Stimulated activated CD8-positive, alpha-beta memory T cell treated with anti-CD3 and anti-CD28 coated beads, Interleukin-4, amount 100 ng/mL, for 4 hours (primary cell): Measurements from ENCODE around the gene ZG16.
"Not testable (repeated sequence)": the region's sequence is repeated elsewhere in the genome, so short reads cannot be mapped to it uniquely, and the experiment has no call there.

Experiments used
- DNase-seq, 2 donors: peaks; one replicate each; pipeline ENCODE4 v3.0.0-alpha.2; 2020; ENCODE audit warnings: low read depth in 2 of 2, low spot score in 1 of 2

Gene ZG16

GRCh38 chr16:29777576-29778350 is at the start of gene ZG16:
Gene ZG16 (plus strand): TSS chr16:29778256. CDS start chr16:29779267, 1,011 bp downstream.
- no peak for DNase-seq

DNA sequence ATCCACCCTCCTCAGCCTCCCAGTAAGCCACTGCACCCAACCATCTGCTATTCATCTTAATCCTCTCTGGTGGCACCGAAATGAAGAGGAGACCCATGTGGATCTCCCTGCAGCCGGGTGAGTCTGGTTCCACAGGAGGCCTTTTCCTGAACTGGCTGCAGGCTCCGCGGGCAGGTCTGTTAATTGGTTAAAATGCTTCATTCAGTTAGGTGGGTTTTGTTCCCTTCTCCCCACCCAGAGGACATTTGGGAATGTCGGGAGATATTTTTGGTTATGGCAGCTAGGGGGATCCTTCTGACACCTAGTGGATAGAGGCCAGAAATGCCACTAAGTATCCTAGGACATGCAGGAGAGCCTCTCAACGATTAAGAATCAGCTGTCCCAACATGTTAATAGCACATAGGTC is 48.9 kb upstream of the ZG16 start:
- DNase-seq: no peak

GRCh38 chr16:29730649-29731048 is 47.4 kb upstream of the ZG16 start:
- no peak for DNase-seq

- DNase-seq: not testable (repeated sequence)
These were observed 46.1 kb upstream of the ZG16 start for GRCh38 chr16:29731768-29732601.

- no peak for DNase-seq
These were observed 43.3 kb upstream of the ZG16 start for GRCh38 chr16:29734786-29735185.

DNA sequence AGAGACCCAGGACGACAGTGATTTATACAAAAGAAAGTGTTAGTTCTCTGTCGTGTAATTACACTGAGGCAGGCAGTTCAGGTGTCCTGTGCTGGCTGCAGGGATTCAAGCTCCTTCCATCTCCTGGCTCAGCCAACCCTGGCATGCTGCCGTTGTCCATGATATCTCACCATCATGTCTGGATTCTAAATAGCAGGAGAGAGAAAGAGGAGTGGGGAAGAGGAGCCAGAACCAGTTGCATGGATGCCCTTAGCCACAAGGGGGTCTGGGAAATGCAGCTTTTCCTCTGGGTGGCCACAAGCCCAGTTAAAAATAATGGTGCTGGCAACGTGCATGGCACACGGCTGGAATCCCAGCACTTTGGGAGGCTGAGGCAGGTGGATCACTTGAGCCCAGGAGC is 41.9 kb upstream of the ZG16 start:
- DNase-seq: no peak

DNA sequence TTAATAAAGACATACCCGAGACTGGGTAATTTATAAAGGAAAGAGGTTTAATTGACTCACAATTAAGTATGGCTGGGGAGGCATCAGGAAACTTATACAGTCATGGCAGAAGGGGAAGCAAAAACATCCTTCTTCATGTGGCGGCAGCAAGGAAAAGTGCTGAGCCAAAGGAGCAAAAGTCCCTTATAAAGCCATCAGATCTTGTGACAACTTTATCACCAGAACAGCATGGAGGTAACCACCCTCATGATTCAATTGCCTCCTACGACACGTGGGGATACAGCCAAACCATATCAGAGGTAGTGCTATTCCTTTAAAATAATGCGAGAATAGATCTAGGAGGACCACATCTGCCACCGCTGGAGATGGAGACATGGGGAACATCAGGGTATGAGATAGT is 41.3 kb upstream of the ZG16 start:
- no peak for DNase-seq

- no peak for DNase-seq
These were observed 40.3 kb upstream of the ZG16 start for GRCh38 chr16:29737713-29738112.

- DNase-seq: no peak
These were observed 39.5 kb upstream of the ZG16 start for GRCh38 chr16:29738514-29738913.

DNA sequence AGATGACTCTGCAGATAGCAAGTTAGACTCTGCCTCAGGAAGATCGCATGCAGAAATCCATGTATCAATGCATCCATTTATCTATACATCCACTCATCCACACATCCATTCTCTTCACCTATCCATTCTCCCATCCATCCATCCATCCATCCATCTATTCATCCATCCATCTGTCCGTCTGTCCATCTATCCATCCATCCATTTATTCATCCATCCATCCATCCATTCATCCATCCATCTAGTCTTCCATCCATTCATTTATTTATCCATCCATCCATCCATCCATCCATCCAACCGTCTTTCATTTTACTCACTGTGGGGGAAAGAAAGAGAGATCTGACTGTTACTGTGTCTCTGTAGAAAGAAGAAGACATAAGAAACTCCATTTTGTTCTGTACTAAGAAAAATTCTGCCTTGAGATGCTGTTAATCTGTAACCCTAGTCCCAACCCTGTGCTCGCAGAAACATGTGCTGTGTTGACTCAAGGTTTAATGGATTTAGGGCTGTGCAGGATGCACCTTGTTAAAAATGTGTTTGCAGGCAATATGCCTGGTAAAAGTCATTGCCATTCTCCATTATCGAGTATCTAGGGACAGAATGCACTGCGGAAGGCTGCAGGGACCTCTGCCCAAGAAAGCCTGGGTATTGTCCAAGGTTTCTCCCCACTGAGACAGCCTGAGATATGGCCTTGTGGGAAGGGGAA is 38.0 kb upstream of the ZG16 start:
- not testable (repeated sequence) for DNase-seq

DNA sequence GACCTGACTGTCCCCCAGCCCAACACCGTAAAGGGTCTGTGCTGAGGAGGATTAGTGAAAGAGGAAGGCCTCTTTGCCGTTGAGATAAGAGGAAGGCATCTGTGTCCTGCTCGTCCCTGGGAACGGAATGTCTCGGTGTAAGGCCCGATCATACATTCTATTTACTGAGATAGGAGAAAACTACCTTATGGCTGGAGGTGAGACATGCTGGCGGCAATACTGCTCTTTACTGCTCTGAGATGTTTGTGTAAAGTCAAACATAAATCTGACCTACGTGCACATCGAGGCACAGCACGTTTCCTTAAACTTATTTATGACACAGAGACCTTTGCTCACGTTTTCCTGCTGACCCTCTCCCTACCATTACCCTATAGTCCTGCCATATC is 37.4 kb upstream of the ZG16 start:
- DNase-seq: not testable (repeated sequence)

DNA sequence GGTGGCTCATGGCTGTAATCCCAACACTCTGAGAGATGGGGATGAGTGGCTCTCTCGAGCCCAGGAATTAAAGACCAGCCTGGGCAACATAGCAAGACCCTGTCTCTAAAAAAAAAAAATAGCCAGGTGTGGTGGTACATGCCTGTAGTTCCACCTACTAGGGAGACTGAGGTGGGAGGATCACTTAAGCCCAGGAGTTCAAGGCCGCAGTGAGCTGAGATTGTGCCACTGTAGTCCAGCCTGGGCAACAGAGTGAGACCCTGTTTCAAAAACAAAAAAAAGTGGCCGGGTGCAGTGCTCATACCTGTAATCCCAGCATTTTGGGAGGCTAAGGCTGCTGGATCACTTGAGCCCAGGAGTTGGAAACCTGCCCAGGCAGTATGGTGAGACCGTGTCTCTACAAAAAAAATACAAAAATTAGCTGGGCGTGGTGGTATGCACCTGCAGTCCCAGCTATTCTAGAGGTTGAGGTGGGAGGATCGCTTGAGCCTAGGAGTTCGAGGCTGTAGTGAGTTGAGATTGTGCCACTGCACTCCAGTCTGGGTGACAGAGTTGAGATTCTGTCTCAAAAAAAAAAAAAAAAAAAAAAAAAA is 35.3 kb upstream of the ZG16 start:
- DNase-seq: no peak

GRCh38 chr16:29743475-29743826 is 34.6 kb upstream of the ZG16 start:
- no peak for DNase-seq

DNA sequence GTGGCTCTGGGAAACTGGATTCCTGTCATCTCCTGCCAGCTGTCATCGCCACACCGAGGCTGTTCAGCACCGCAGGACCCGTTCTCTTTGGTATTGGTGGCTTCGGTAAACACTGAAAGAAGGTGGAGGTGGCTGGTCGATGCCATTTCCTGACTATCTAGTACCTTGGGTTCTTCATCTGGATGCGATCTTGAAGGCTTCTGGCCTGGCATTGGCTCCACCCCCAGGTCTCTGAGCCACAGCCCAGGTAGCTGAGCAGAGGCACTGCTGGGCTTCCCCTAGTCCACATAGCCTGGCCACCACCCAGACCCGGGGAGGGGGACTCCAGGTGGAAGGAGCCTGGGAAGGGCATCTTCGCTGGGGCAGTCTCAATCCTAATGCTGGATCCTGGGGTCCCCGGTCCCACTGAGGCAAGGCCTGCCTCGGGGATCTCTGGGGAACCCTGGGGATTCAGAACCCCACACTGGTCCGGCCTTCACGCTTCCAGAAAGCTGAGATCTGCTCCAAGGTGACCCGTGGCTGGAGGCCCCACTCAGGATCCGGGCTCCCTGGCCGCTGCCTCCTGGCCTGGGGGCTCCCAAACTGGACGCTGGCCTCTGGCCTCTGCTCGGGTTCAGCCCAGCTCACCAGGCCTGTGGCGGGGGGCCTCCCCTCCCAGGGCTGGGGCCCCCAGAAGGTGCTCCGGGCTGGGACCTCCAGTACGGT is 34.1 kb upstream of the ZG16 start:
- DNase-seq: no peak

GRCh38 chr16:29744541-29745101 is 33.4 kb upstream of the ZG16 start:
- DNase-seq: no peak

GRCh38 chr16:29745121-29745852 is 32.8 kb upstream of the ZG16 start:
- DNase-seq: no peak

DNA sequence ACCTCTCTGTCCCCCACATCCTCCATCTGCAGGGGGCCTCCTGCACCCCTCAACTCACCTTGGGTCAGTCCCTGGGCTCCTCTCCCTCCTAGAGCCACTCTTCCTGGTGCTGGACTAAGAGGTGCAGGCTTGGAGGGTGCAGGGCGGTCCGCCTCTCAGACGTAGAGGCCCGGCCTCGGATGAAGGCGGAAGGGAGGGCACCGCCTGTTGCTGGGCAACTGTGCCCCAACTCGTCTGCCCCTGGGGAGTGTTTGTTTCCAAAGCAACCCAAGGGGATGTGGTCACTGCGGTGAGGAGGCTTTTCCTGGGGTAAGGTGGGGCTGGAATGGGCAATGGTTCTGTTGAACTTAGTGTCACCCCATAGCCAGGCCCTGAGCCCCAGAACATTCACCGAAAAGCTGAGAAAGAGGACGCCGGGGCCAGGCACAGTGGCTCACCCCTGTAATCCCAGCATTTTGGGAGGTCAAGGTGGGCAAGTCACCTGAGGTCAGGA is 32.2 kb upstream of the ZG16 start, which contains the start of gene C16orf54:
TSS of gene C16orf54 (minus strand) at position 138 of the 493 bp plus-strand sequence. CDS start 1,039 bp downstream, outside the sequence.
- DNase-seq: peak; percentile 66 to 86

DNA sequence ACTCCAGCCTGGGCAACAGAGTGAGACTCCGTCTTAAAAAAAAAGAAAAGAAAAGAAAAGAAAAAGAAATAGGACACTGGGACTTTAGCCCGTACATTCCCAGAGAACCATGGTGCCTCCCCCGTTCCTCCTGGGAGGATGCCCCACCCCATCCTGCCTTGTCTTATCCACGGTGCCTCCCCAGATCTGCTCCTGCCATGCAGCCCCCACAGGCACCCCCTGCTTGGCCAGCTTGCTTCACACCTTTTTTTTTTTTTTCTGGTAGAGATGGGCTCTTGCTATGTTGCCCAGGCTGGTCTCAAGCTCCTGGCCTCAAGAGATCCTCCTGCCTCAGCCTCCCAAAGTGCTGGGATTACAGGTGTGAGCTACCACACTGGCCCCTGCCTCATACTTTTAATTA is 31.5 kb upstream of the ZG16 start:
- DNase-seq: not testable (repeated sequence)

- DNase-seq: no peak
These were observed 29.9 kb upstream of the ZG16 start for GRCh38 chr16:29747947-29748759.
